Activated naive CD4-positive, alpha-beta T cell (primary cell): ENCODE data around the gene ZDHHC9.
"Not testable (repeated sequence)": the region's sequence is repeated elsewhere in the genome, so short reads cannot be mapped to it uniquely, and the experiment has no call there.

Experiments used
- DNase-seq, 4 experiments: peaks; one replicate each; lab custom pipeline; 2025; lab: John Stamatoyannopoulos, UW

Gene ZDHHC9

DNA sequence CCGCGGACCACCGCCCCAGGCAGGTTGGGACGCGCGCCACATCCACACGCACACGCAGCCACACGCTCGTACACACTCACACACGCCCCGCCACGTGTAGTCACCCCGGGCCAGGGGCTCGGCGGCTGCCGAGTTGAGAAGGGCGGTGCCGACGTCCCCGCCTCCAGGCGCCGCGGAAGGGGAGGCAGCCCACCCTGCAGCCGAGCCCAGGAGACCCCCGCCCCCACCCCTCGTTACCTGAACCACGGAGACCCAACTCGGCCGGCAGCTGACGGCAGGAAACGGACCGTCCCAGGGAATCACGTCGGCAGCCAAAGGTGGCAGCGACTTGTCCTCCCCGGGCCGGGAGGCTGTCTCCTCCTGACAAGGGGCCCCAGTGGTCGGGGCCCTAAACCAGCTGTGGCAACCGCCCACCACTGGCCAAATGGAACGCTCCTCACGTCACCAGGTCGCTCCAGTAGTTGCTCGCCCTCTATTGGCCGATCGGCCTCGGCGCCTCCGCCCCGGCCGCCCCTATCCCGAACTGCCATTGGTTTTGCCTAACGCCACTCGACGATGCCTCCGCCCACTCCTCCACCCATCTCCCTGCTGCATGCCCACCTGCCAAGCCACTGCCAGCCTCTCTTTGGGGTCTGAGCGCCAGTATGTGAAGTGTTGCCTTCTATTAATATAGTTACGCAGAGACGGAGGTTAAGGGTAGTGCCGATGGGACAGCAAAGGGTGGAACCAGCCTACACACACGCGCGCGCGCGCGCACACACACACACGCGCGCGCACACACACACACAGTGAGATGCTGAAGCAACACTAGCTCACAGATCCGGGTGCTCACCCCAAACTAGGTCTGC, at the start of gene ZDHHC9:
ZDHHC9 (minus strand) TSS at position 428 of the 848 bp plus-strand sequence. CDS start 1,941 bp downstream, outside the sequence.
- DNase-seq = peak; percentile 61 to 74 (median 62)

DNA sequence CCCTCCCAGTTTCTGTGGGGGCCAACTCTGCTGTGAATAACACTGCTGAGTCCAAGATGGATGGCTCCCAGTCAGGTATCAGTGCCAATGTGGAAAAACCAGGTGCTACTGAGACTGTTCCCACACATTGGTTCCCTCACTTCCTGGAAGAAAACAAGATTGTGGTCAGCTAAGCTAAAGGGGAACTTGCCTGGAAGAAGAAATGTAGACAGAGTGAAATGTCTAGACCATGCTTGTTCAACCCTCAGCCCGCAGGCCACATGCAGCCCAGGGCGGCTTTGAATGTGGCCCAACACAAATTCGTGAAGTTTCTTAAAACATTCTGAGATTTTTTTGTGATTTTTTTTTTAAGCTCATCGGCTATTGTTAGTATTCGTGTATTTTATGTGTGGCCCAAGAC, 33.7 kb upstream of the ZDHHC9 start:
- DNase-seq = no peak

GRCh38 chrX:129876771-129877305, 33.2 kb upstream of the ZDHHC9 start:
- no peak for DNase-seq

DNA sequence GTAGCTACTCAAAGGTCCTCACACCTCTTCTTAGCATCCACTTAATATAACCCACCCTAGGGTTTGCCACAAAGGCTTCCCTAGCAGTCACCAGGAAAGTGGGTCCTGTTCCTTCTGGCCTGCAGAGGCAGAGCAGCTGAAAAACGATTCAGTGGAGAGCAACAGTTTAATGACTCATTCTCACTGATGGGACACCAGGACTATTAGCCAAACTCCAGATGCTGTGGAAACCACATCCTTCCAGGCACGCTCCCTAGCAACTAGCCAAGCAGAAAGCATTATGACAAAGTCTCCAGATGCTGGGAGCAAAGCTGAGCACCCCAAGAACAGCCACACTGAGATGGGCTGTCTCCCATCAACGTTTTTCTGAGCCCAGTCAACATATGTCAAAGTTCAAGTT, 32.0 kb upstream of the ZDHHC9 start:
- no peak for DNase-seq

DNA sequence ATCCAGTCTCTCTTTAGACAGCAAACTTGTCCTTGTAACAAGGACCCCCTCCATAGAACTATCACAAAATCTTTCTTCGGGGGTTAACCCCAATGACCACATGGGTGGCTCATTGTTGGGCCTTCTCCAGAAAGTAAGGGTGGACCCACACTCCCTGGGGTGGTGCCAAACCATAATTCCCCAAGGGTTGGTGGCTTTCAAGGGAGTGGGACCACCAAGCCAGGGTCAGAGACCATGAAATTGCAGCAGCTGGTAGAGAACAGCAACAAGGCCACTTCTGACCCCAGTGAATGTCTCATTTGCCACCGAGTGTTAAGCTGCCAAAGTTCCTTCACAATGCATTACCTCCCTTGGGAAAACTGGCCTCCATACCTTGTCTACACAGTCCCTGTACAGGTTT, 28.8 kb upstream of the ZDHHC9 start:
- no peak for DNase-seq

DNA sequence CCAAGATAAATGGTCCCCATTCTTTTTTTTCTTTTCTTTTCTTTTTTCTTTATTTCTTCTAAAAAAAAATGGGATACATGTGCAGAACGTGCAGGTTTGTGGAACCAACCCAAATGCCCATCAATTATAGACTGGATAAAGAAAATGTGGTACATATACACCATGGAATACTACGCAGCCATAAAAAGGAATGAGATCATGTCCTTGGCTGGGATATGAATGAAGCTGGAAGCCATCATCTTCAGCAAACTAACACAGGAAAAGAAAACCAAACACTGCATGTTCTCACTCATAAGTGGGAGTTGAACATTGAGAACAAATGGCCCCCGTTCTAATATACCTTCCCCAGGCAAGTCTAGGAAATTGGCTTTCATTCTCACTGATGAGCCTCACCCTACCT, 22.6 kb upstream of the ZDHHC9 start:
- DNase-seq = not testable (repeated sequence)

- DNase-seq = not testable (repeated sequence)
Measured at GRCh38 chrX:129859134-129859533, 15.4 kb upstream of the ZDHHC9 start.

- DNase-seq = not testable (repeated sequence)
Measured at GRCh38 chrX:129851825-129852224, 8.1 kb upstream of the ZDHHC9 start.

- no peak for DNase-seq
Measured at GRCh38 chrX:129846716-129847115, 3.0 kb upstream of the ZDHHC9 start.

- no peak for DNase-seq
Measured at GRCh38 chrX:129845616-129846190, 2.0 kb upstream of the ZDHHC9 start.

DNA sequence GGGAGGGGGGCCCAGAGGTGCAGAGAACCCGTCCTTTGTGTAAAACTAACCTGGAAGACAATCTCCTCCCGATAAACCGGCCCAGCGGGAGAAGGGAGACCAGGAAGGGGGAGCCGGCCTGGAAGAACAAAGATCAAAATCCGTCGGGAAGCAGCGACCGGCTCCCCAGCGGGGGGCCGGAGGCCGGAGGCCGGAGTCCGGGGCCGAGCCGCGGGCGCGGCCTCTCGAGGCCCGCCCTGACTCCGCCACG, 552 bp downstream of the ZDHHC9 start:
- DNase-seq = no peak

DNA sequence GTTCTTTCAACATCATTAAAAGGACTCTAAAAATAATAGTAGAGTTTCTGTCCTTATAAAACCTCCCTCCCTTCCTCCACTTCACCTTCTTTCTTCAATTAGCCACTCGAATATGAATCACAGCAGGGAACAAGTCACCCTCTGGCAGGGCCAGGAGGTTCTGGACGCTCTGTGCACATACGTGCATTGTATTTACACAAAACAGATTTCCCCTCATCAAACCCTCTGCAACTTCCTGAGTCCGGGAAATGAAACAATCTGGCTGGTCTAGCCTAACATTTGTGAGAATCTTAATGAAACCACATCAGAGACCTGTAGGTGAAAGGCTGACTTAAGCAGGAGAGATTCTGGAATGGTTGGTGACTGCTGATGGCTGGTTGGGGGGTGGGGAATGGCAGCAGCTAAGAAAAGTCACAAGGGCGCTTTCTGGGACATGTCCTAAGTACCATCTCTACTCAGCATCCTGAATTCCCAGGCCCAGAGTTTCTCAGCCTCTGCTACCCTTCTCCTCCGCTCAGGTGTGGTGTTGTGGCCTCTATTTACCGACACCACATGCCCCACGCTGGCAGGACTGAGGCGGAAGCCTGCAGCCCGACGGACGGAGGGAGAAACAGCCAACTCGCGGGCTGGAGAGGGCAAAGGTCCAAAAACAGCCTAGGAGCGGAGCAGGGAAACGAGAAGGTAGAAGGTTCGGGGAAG, 1.0 kb downstream of the ZDHHC9 start:
- DNase-seq = no peak

- DNase-seq = no peak
Measured at GRCh38 chrX:129840344-129840743, 3.3 kb downstream of the ZDHHC9 start.

DNA sequence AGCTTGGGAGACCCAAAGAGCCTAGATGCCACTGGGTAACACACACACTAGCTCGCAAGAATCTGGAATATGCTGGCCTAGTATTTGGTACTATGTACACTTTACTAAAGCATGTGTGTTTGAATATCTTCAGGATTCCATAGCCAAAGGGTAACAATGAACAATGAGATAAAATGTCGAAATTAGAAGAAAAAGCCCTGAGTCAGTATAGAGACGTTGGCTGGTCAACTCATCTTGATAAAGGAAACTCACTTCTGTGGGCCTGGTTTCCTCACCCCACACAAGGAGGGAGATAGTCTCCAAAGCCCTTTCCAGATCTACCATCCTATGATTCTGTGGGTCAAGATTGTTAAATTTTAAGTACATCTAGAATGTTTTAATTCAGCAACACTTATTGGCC, 6.9 kb downstream of the ZDHHC9 start:
- DNase-seq = no peak

DNA sequence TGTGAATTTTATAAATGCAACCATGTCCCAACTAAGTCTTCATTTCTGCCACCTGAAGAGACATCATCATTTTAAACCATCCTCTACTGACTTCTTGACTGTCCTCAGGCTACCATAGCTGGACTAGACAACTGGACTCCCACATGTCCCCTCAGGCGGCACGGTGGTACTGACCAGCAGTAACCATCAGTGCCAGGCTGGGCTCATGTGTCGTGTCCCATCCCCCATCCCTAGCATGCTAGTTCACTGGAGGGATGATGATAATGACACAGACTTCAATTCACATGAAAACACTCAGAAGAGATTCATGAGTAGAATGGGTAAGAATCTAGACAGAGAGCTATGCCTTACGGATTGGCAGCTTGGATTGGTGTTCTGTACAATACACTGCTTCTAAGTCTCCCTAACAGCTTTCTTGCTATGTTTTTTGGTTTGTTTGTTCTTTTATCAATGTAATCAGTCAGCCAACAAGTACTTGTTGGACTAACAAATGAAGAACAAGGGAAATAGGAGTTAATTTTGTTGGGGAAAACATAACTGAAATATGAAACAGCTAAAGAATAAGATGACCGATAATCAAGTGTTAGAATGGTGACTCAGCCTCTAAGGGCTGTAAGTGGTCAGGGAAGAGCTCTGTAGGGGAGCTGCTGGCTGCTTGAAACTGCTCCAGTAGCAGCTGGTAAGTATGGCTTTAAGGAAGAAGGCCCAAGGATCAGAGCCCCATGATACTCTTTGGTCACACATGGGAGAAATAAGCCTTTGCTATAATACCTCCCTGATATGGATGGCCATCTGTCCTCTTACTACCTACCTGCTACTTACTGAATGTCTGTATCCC, 10.3 kb downstream of the ZDHHC9 start:
- DNase-seq = no peak

DNA sequence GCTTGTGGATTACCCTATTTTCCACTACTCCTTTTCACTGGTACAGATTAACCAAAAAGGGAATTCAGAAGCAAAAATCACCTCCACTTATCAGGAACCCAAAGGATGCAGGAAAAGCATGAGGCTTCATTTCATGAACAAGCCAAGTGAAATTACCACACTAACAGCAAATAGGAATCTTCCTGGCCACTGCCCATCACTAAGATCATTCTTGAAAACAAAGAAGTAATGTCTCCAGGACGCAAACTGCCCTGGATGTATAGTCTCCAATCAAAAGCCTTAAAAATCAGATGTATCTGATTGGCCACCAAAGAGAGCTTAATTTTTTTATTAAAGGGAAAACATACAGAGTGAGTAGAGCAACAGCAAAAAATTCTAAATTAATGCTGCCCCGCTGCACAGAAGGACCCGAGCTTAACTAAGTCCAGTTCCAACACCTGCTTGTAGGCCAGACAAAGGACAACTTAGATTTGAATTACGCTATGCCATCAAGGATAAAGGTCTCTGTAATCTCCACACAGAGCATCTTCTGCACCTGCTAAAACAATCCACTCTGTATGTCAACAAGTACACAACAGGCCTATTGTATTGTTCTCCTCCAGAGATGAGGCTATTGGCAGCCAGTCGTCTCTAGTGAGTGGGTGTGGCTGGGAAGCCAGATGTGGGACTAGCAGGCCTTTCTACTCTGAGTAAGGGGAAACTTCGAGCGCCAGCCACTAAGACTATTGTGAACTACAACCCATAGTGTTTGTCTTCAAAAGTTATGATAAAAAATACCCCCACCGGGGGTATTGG, 12.4 kb downstream of the ZDHHC9 start:
- no peak for DNase-seq

DNA sequence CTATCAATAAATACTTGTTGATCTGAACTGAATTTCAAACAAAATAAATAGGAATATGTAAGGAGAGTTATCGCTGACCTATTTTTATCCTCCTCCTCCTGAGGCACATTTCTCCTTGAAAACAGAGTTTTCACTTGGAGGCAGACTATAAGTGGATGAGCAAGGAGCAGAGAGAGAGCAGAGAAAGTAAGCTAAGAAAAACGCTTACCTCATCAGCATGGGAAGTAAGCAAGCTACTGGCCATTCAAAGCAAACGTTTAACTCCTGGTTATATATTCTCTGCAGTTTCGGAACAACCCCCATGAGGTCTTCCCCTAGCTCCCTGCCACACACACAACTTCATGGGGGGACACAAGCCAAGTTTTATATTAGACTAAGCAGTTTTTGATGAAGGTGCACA, 13.2 kb downstream of the ZDHHC9 start:
- DNase-seq = no peak

DNA sequence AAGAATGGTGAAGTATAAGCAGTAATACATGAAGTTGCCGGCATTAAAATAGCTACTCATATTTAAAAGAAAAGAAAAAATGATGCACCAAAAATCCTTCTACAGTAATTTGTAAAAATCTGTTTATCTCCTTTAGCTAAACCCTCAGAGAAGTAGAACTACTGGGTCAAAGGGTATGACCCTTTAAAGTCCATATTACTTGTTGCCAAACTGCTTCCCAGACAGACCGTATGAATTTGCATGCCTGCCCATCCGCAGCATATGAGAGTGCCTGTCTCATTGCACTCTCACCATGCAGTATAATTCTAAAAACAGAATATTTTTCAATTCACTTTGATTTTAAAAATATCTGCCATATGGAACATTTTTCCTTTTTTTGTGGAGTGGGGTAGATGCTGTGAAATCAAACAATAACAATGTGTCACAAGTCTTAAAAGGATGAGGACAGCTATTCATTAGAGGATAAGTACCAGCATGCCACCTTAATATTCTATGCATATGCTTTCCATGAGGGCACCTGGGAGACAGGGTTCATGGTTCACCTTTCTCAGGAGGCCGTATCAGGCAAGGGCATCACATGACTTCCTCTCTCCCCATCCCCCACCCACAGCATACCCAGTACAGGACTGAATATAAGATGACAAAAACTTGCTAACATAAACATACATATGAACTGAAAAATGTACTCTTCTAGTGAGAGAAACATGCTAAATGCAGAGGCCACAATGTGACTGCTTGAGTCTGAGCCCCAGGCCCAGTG, 17.8 kb downstream of the ZDHHC9 start:
- no peak for DNase-seq

DNA sequence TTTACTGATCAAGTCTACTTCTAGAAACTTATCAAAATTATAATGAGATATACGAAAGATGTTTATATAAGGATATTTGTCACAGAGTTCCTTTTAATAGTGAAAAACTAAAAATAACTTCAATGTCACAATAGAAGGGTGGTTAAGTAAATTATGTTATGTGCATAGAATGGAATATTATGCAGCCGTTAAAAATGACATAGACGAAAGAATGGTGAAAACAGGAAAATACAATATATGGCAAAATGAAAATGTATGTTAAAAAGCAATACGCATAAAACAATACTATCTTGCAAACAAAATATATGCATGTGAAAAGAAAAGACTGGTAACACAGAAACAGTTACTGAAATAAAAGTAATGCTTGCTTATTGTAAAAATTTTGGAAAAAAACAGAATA, 19.1 kb downstream of the ZDHHC9 start:
- no peak for DNase-seq

DNA sequence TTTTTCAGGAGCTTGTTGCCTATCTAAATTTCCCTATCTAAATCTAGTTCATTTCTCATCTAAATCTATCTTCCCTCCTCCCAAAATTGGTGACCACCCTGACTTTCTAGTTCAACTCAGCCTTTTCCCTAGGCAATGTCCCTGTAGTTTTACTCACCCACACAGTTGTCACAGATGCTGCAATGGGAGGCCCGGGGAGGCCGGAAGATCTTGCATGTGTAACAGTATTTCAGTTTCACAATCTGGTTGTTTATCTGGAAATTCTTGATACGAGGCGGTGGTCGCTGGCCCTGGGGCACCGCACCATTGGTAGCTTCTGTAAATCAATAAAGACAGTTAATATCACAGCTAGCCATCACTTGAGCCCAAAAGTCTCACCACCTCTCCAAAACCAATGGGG, 20.2 kb downstream of the ZDHHC9 start:
- DNase-seq = no peak

DNA sequence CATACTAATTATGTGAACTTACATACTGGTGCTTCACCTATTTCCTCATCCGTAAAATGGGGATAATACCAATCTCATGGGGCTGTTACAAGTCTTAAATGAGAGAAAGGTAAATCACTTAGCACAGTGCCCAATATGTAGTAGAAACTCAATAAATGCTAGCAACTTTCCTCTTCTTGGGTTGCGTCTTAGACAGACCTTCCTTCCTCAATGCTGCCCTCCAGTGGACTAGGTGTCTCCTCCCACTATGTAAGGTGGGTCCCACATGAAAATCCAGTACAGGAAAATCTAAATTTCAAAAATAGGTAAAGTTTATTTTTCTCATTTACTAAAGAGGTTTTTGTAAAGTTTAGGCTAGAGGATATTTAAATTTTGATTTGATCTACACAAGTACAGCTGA, 20.6 kb downstream of the ZDHHC9 start:
- DNase-seq = peak in 2 of 4 experiments; percentile 2 to 4
